Thyroid gland (tissue), 4 donors: ENCODE data around the gene ADAMTSL2.

Experiments used
- POLR2A ChIP-seq, 2 donors: fragments of 450-650 bp; IDR thresholded peaks; one replicate each; pipeline ENCODE4 v1.6.1; 2017; ENCODE audit warnings: antibody characterized with exemption in 2 of 2, mild to moderate bottlenecking in 2 of 2, moderate library complexity in 1 of 2
- TF ChIP-seq, protein P1 (sequence below), 6 experiments: fragments of 200-600 bp in 3 of 6; fragments of 450-650 bp in 3 of 6; sonication (generic) in 3 of 6; IDR thresholded peaks; one replicate each; pipeline ENCODE4 v1.5.1; 2016 to 2019; ENCODE audit warnings: antibody characterized with exemption in 6 of 6, mild to moderate bottlenecking in 2 of 6, inconsistent platforms in 1 of 6, moderate library complexity in 1 of 6

DNA sequence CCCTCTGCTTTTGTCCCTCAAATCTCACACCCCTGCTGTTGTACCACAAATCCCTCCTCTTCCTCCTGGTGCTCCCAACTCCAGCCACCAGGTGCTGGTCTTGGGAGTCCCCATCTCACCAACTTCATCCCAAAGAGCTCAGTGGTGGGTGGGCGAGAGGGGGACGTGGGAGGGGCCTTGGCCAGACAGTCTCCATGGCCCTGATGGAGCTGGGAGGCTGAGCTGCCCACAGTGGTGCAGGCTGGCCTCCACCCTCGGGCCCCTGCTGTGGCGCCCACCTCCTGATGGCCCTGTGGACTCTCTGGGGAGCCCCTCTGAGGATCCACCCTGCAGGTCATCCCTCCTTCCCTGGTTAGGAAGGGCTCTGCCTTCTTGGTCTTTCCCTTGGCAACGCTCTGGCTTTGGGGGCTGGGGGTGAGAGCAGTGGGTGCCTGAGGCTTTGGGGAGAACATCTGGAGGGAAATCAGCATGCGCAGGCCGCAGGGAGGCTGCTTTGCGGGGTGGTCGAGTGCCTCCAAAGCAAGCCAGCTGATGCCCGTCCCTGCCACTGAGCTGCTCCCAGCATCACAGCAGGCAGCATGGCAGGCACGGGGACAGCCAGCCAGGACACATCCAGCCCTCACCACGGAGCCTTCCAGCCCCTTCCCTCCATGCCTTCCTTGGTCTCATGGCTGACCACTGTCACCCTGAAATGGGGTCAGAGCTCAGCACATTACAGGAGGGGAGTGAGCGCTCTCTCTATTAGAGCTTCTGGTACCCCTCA, 82.3 kb downstream of the ADAMTSL2 start:
- TF ChIP-seq, protein P1, sequence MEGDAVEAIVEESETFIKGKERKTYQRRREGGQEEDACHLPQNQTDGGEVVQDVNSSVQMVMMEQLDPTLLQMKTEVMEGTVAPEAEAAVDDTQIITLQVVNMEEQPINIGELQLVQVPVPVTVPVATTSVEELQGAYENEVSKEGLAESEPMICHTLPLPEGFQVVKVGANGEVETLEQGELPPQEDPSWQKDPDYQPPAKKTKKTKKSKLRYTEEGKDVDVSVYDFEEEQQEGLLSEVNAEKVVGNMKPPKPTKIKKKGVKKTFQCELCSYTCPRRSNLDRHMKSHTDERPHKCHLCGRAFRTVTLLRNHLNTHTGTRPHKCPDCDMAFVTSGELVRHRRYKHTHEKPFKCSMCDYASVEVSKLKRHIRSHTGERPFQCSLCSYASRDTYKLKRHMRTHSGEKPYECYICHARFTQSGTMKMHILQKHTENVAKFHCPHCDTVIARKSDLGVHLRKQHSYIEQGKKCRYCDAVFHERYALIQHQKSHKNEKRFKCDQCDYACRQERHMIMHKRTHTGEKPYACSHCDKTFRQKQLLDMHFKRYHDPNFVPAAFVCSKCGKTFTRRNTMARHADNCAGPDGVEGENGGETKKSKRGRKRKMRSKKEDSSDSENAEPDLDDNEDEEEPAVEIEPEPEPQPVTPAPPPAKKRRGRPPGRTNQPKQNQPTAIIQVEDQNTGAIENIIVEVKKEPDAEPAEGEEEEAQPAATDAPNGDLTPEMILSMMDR (IDR thresholded peaks at IDR 0.05): no peak
- no peak for TF ChIP-seq POLR2A (IDR thresholded peaks at IDR 0.05)
